ENCODE data around the gene CACNA1F. TPM values are rescaled to one million over a fixed set of nuclear protein-coding genes. Genes with fewer than 3 reads are reported as not detected.

CACNA1F gene
- total and polyA plus RNA-seq, 9 of the 15 experiments (the other 6 are each of a cell fraction or from before 2014, with no cell fraction given): under 0.01 to 0.41 (median 0.03) TPM; not detected in 3

DNA sequence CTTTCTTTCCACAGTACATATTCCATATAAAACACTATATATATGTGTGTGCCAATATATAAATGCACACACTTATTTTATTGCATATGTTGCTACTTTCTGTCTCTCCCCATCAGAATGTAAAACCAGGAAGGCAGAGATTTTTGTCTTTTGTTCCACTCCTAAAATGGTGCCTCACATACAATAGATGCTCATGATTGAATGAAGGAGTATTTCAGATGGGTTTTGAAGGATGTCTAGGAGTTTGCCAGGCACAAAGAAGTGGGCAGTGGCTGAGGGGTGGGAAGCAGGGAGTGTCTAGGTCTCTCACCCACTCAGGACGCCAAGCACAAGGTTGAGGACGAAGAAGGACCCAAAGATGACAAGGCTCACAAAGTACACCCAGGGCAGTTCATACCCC is 5.4 kb downstream of the CACNA1F start:
- no peak overlapping the region for H3K27ac ChIP-seq (ENCODE audit: extremely low read depth, low read depth, low read length)
- DNase-seq (ENCODE audit: extremely low read depth in 1 of 4, low spot score in 3 of 4): no peak
- H3K79me2 ChIP-seq (ENCODE audit: control insufficient read depth, insufficient read depth, low read length): no peaks in the 10 kb centered on the region
- no TSS peak for BruUV-seq (replicated peaks)
- H3K9me1 ChIP-seq (ENCODE audit: control insufficient read depth, insufficient read depth, low read length): no peaks in the 10 kb centered on the region
- TF ChIP-seq SRF (CRISPR knock-in tag; IDR thresholded peaks at IDR 0.05) (no peak), SREBF2 (CRISPR knock-in tag; IDR thresholded peaks at IDR 0.05) (no peak), MEF2A (IDR thresholded peaks at IDR 0.05; ENCODE audit: control insufficient read depth, low read depth, low read length) (no peak), RBFOX2 (IDR thresholded peaks at IDR 0.05; ENCODE audit: low read depth, low read length) (no peak)
- no peak overlapping the region for H3K4me2 ChIP-seq (ENCODE audit: insufficient read depth, low read length)
- no peak overlapping the region for H3K4me3 ChIP-seq
- POLR2A ChIA-PET: no interaction called here
- CTCF ChIA-PET (ENCODE audit: low intra/inter-chr PET ratio): no interaction called here
- peaks cover 6 to 41% of the 10 kb centered on the region in 2 experiments; a peak in 4 of 5 replicates for H3K4me1 ChIP-seq (replicated peaks in 1 of 2; ENCODE audit: control insufficient read depth in 2 of 2, insufficient read depth in 2 of 2, low read length in 2 of 2)
- no peak overlapping the region for H3K9ac ChIP-seq (ENCODE audit: insufficient read depth in 1 of 2, low read depth in 2 of 2, low read length in 2 of 2)
- no peak for FAIRE-seq
- peaks cover 0 to 17% of the 10 kb centered on the region in 2 experiments; a peak in 2 of 5 replicates for H3K27me3 ChIP-seq (ENCODE audit: control insufficient read depth in 2 of 2, insufficient read depth in 2 of 2, low read length in 2 of 2)
- H3K9me3 ChIP-seq (replicated peaks; ENCODE audit: control insufficient read depth, insufficient read depth, low read depth, low read length): no peaks in the 10 kb centered on the region
- no peaks in the 10 kb centered on the region for H3K36me3 ChIP-seq (ENCODE audit: control insufficient read depth, insufficient read depth, low read length)
- in situ Hi-C loops (cut with MboI): no loop called here
- intact Hi-C loops (cut with micrococcal nuclease): no loop called here
- H2AFZ ChIP-seq (ENCODE audit: low read depth, low read length): no peak overlapping the region
- H4K20me1 ChIP-seq (replicated peaks; ENCODE audit: control insufficient read depth, insufficient read depth, low read length): no peaks in the 10 kb centered on the region
- WGBS (ENCODE audit: insufficient coverage, low coverage, missing lambda C conversion rate): 26% methylated on average over 2 of the region's 2 CpGs
- no peak for ATAC-seq

DNA sequence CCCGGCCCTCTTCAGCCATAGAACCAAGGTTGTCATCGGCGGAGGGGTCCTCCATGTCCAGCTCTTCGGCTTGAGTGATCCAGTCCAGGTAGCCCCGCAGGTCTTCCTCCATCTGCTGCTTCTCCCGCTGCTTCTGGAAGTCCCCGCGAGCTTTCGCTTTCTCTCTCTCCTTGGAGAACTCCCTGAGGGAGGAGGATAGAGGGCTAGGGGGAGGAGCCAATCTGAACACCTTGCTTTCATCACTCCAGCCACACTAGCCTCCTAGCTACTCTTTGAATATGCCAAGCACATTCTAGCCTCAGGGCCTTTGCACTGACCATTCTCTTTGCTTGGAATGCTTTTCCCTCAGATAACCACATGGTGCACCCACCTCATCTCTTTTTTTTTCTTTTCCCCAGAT is 6.2 kb downstream of the CACNA1F start:
- Histone ChIP-seq H3K79me2 (ENCODE audit: control insufficient read depth, insufficient read depth, low read length) (no peaks in the 10 kb centered on the region), H3K4me2 (ENCODE audit: insufficient read depth, low read length) (0 out of 2 replicates have a peak overlapping the region, but pooled peaks have one; percentile 11), H2AFZ (ENCODE audit: low read depth, low read length) (no peak overlapping the region), H3K9me1 (ENCODE audit: control insufficient read depth, insufficient read depth, low read length) (no peaks in the 10 kb centered on the region), H3K36me3 (ENCODE audit: control insufficient read depth, insufficient read depth, low read length) (no peaks in the 10 kb centered on the region), H3K27me3 (ENCODE audit: control insufficient read depth in 2 of 2, insufficient read depth in 2 of 2, low read length in 2 of 2) (peaks cover 0 to 17% of the 10 kb centered on the region in 2 experiments; a peak in 2 of 5 replicates), H3K27ac (ENCODE audit: extremely low read depth, low read depth, low read length) (no peak overlapping the region), H3K9ac (ENCODE audit: insufficient read depth in 1 of 2, low read depth in 2 of 2, low read length in 2 of 2) (no peak overlapping the region), H3K4me3 (no peak overlapping the region), H3K4me1 (replicated peaks in 1 of 2; ENCODE audit: control insufficient read depth in 2 of 2, insufficient read depth in 2 of 2, low read length in 2 of 2) (peaks cover 6 to 41% of the 10 kb centered on the region in 2 experiments; a peak in 4 of 5 replicates), H3K9me3 (replicated peaks; ENCODE audit: control insufficient read depth, insufficient read depth, low read depth, low read length) (no peaks in the 10 kb centered on the region), H4K20me1 (replicated peaks; ENCODE audit: control insufficient read depth, insufficient read depth, low read length) (no peaks in the 10 kb centered on the region)
- in situ Hi-C loops (cut with MboI): no loop called here
- intact Hi-C loops (cut with micrococcal nuclease): no loop called here
- CTCF ChIA-PET (ENCODE audit: low intra/inter-chr PET ratio): no interaction called here
- 29% methylated on average over 7 of the region's 9 CpGs for WGBS (ENCODE audit: insufficient coverage, low coverage, missing lambda C conversion rate)
- no TSS peak for BruUV-seq (replicated peaks)
- FAIRE-seq: no peak
- no peak for DNase-seq (ENCODE audit: extremely low read depth in 1 of 4, low spot score in 3 of 4)
- no peak for ATAC-seq
- POLR2A ChIA-PET: interaction anchor here (0.7 to 1.3 kb wide), 3 partner anchors 10 to 427 kb away, joined by 3 to 4 read pairs (median 3); no protein-coding TSS in a partner anchor
- TF ChIP-seq LEF1 (IDR thresholded peaks at IDR 0.05) (no peak), TFAM (CRISPR knock-in tag; conservative IDR thresholded peaks at IDR 0.05) (no peak), COPS2 (conservative IDR thresholded peaks at IDR 0.05) (no peak), PHF8 (IDR thresholded peaks at IDR 0.05; ENCODE audit: borderline replicate concordance, low read length) (no peak), GABPB2 (CRISPR knock-in tag; conservative IDR thresholded peaks at IDR 0.05) (no peak), PHF20 (IDR thresholded peaks at IDR 0.05; ENCODE audit: partially characterized antibody) (no peak), SMAD3 (CRISPR knock-in tag; conservative IDR thresholded peaks at IDR 0.05) (no peak)
- TF ChIP-seq, protein P1, sequence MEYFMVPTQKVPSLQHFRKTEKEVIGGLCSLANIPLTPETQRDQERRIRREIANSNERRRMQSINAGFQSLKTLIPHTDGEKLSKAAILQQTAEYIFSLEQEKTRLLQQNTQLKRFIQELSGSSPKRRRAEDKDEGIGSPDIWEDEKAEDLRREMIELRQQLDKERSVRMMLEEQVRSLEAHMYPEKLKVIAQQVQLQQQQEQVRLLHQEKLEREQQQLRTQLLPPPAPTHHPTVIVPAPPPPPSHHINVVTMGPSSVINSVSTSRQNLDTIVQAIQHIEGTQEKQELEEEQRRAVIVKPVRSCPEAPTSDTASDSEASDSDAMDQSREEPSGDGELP (CRISPR knock-in tag; IDR thresholded peaks at IDR 0.05; ENCODE audit: borderline replicate concordance): peak; percentile 4; the same call in 1 of the 2 replicates
